Measurements from ENCODE around the gene SIGLEC6.

The SIGLEC6 gene

DNA sequence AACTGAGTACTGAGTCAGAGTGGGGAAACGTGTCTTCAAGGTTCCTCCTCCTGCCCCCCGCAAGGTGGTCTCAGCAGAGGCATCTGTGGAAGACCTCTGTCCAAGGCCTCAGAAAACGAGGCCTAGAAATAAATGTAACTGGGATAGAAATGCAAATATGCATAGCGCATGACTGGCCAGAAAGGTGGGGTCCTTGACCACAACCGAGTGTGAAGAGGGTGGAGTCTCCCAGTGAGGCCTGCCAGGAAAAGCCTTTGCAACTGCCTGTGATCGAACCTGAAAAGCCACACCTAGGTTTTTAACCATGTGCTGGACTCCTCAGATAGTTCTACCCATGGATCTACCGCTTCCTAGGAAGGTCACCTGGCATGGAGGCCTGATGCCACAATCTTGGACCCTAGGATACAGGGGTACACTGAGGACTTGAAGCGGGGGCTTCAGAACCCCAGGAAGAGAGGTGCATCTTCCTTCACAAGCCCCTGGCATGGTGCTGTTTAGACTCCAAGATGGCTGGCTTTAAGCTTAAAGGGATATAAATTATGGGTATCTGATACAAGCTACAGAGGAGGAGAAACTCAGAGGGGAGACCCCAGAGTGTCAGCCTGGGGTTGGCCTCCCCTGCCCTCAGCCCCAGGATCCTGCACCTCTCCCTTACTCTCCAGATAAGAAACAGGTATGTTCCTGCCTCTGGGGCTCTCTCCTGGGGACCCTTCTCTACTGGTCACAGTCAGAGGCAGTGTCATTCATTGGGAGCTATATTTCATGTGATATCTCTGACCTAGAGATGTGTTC is 18.3 kb upstream of the SIGLEC6 start:
- Histone ChIP-seq H3K4me3 (ENCODE audit: insufficient read depth, low read depth, low read length, poor library complexity, severe bottlenecking) (no peak overlapping the region), H3K27me3 (replicated peaks; ENCODE audit: control insufficient read depth, insufficient read depth, low read length, poor library complexity, severe bottlenecking) (no peaks in the 10 kb centered on the region), H3K27ac (ENCODE audit: insufficient read depth, low read length, poor library complexity, severe bottlenecking) (no peak overlapping the region), H3K9me3 (ENCODE audit: control insufficient read depth, low read length) (no peaks in the 10 kb centered on the region), H3K4me1 (ENCODE audit: control insufficient read depth, insufficient read depth, low read length, poor library complexity, severe bottlenecking) (no peaks in the 10 kb centered on the region), H3K36me3 (ENCODE audit: control insufficient read depth, insufficient read depth, low read length) (no peaks in the 10 kb centered on the region)
- DNase-seq: no peak

DNA sequence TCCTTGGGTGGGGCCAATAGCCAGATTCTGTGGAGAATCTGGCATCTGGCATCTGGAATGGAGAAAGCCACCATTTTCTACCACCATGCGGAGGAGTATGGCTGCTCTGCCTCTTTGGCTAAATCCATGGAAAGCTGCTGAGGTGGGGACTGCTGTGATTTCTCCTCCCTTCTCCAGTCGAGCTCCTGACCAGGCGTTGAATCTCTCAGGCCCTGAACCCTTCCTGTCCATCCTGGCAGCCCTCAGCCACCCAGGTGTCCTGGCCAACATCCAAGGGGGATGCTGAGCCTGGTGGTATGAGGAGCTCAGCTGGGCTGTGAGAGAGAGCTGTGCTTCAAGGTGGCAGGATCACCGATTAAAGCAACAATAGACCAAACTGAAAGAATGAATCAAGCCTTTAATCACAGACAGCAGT is 17.4 kb upstream of the SIGLEC6 start:
- DNase-seq: no peak
- Histone ChIP-seq H3K4me1 (ENCODE audit: control insufficient read depth, insufficient read depth, low read length, poor library complexity, severe bottlenecking) (no peaks in the 10 kb centered on the region), H3K9me3 (ENCODE audit: control insufficient read depth, low read length) (no peaks in the 10 kb centered on the region), H3K27me3 (replicated peaks; ENCODE audit: control insufficient read depth, insufficient read depth, low read length, poor library complexity, severe bottlenecking) (no peaks in the 10 kb centered on the region), H3K27ac (ENCODE audit: insufficient read depth, low read length, poor library complexity, severe bottlenecking) (no peak overlapping the region), H3K36me3 (ENCODE audit: control insufficient read depth, insufficient read depth, low read length) (no peaks in the 10 kb centered on the region), H3K4me3 (ENCODE audit: insufficient read depth, low read depth, low read length, poor library complexity, severe bottlenecking) (no peak overlapping the region)

GRCh38 chr19:51548213-51548651 is 16.8 kb upstream of the SIGLEC6 start:
- Histone ChIP-seq H3K4me3 (ENCODE audit: insufficient read depth, low read depth, low read length, poor library complexity, severe bottlenecking) (no peak overlapping the region), H3K9me3 (ENCODE audit: control insufficient read depth, low read length) (no peaks in the 10 kb centered on the region), H3K36me3 (ENCODE audit: control insufficient read depth, insufficient read depth, low read length) (no peaks in the 10 kb centered on the region), H3K27ac (ENCODE audit: insufficient read depth, low read length, poor library complexity, severe bottlenecking) (no peak overlapping the region), H3K4me1 (ENCODE audit: control insufficient read depth, insufficient read depth, low read length, poor library complexity, severe bottlenecking) (no peaks in the 10 kb centered on the region), H3K27me3 (replicated peaks; ENCODE audit: control insufficient read depth, insufficient read depth, low read length, poor library complexity, severe bottlenecking) (no peaks in the 10 kb centered on the region)
- DNase-seq: no peak

- Histone ChIP-seq H3K27me3 (replicated peaks; ENCODE audit: control insufficient read depth, insufficient read depth, low read length, poor library complexity, severe bottlenecking) (no peaks in the 10 kb centered on the region), H3K36me3 (ENCODE audit: control insufficient read depth, insufficient read depth, low read length) (no peaks in the 10 kb centered on the region), H3K27ac (ENCODE audit: insufficient read depth, low read length, poor library complexity, severe bottlenecking) (no peak overlapping the region), H3K4me3 (ENCODE audit: insufficient read depth, low read depth, low read length, poor library complexity, severe bottlenecking) (no peak overlapping the region), H3K9me3 (ENCODE audit: control insufficient read depth, low read length) (no peaks in the 10 kb centered on the region), H3K4me1 (ENCODE audit: control insufficient read depth, insufficient read depth, low read length, poor library complexity, severe bottlenecking) (no peaks in the 10 kb centered on the region)
- no peak for DNase-seq
These were observed 16.1 kb upstream of the SIGLEC6 start for GRCh38 chr19:51547397-51548212.

DNA sequence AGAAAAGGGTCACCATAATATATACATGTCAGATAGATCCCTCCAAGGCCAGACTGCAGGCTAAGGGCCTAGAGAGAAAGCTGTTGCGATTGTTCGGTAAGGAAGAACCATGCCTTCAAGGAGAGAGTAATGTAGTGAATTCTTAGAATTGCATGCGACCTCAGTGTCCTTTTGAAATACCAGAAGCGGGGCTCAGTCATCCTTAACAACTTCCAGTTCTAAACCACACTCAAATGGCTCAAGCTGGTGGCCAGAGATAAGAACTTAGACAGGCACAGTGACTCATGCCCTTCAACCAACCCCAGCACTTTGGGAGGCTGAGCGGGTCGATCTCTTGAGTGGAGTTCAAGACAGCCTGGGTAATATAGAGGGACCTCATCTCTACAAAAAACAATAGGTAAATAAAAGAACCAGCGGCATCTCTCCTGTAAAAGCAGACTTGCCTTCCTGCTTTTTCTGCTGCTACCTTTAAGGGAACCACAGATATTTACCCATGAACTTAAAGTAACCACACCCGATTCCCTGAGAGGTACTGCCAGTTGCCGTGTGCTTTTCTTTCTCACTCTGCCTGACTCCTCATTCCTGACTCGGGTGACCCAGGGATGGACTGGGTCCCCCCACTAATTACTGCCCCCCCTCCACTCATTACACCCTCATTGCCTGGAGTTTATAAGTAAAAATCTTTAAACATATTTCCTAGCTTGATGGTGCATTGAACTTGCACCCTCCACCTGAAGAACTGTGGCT is 15.4 kb upstream of the SIGLEC6 start:
- no peaks in the 10 kb centered on the region for H3K9me3 ChIP-seq (ENCODE audit: control insufficient read depth, low read length)
- no peaks in the 10 kb centered on the region for H3K4me1 ChIP-seq (ENCODE audit: control insufficient read depth, insufficient read depth, low read length, poor library complexity, severe bottlenecking)
- H3K27me3 ChIP-seq (replicated peaks; ENCODE audit: control insufficient read depth, insufficient read depth, low read length, poor library complexity, severe bottlenecking): no peaks in the 10 kb centered on the region
- no peak overlapping the region for H3K27ac ChIP-seq (ENCODE audit: insufficient read depth, low read length, poor library complexity, severe bottlenecking)
- no peak overlapping the region for H3K4me3 ChIP-seq (ENCODE audit: insufficient read depth, low read depth, low read length, poor library complexity, severe bottlenecking)
- H3K36me3 ChIP-seq (ENCODE audit: control insufficient read depth, insufficient read depth, low read length): no peaks in the 10 kb centered on the region
- DNase-seq: no peak

DNA sequence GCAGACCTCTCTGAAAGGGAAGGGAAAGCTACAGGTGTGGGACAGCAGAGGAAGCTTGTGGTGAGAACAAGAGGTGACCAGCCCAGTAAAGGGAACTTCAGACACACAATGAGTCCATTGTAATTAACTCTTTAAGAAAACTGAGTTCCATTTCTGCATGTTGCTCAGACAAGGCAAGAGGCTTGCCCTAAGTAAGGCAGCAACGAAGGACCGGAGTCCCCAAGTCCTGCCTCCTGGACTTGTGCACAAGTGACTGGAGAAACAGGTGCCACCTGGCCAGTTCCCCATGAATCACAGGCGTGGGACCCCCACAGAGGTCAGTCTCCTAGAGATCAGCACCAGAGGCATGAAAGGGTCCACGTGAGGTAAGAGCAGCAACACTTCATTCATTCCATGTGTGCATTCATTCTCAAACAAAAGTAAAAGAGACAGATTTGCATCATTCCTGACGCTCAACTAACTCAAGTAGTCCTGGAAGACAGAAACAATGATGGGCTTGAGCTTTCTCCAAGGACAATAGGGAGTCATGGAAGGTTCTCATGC is 14.7 kb upstream of the SIGLEC6 start:
- H3K27ac ChIP-seq (ENCODE audit: insufficient read depth, low read length, poor library complexity, severe bottlenecking): no peak overlapping the region
- no peaks in the 10 kb centered on the region for H3K27me3 ChIP-seq (replicated peaks; ENCODE audit: control insufficient read depth, insufficient read depth, low read length, poor library complexity, severe bottlenecking)

GRCh38 chr19:51544038-51544437 is 12.6 kb upstream of the SIGLEC6 start:
- no peaks in the 10 kb centered on the region for H3K9me3 ChIP-seq (ENCODE audit: control insufficient read depth, low read length)
- no peak for DNase-seq
- no peaks in the 10 kb centered on the region for H3K27me3 ChIP-seq (replicated peaks; ENCODE audit: control insufficient read depth, insufficient read depth, low read length, poor library complexity, severe bottlenecking)
- H3K4me3 ChIP-seq (ENCODE audit: insufficient read depth, low read depth, low read length, poor library complexity, severe bottlenecking): no peak overlapping the region
- no peaks in the 10 kb centered on the region for H3K36me3 ChIP-seq (ENCODE audit: control insufficient read depth, insufficient read depth, low read length)
- no peak overlapping the region for H3K27ac ChIP-seq (ENCODE audit: insufficient read depth, low read length, poor library complexity, severe bottlenecking)
- H3K4me1 ChIP-seq (ENCODE audit: control insufficient read depth, insufficient read depth, low read length, poor library complexity, severe bottlenecking): no peaks in the 10 kb centered on the region

More for the DNA sequence above, 14.7 kb upstream of the SIGLEC6 start:
- H3K36me3 ChIP-seq (ENCODE audit: control insufficient read depth, insufficient read depth, low read length): no peaks in the 10 kb centered on the region
- DNase-seq: no peak
- H3K4me1 ChIP-seq (ENCODE audit: control insufficient read depth, insufficient read depth, low read length, poor library complexity, severe bottlenecking): no peaks in the 10 kb centered on the region
- H3K4me3 ChIP-seq (ENCODE audit: insufficient read depth, low read depth, low read length, poor library complexity, severe bottlenecking): no peak overlapping the region
- H3K9me3 ChIP-seq (ENCODE audit: control insufficient read depth, low read length): no peaks in the 10 kb centered on the region

DNA sequence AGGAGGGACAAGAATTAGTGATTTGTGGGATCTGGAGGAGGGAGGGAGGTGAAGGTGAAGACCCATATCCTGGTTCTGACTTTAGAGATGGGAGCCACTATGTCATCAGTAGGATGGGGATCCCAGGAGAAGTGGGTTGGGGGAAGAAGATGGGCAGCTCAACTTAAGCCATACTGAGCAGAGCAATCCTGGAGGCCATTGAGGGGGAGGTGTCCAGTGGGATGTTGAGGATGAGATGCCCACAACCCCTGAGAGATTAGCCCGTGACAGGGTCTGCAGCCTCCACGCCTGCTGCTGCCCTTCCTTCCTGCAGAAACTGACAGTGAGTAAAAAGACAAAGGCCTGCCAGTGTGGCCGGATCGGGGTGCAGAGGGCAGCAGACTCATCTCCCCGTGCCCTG is 11.2 kb upstream of the SIGLEC6 start:
- no peak for DNase-seq
- Histone ChIP-seq H3K4me3 (ENCODE audit: insufficient read depth, low read depth, low read length, poor library complexity, severe bottlenecking) (no peak overlapping the region), H3K27me3 (replicated peaks; ENCODE audit: control insufficient read depth, insufficient read depth, low read length, poor library complexity, severe bottlenecking) (no peaks in the 10 kb centered on the region), H3K36me3 (ENCODE audit: control insufficient read depth, insufficient read depth, low read length) (no peaks in the 10 kb centered on the region), H3K27ac (ENCODE audit: insufficient read depth, low read length, poor library complexity, severe bottlenecking) (no peak overlapping the region), H3K9me3 (ENCODE audit: control insufficient read depth, low read length) (no peaks in the 10 kb centered on the region), H3K4me1 (ENCODE audit: control insufficient read depth, insufficient read depth, low read length, poor library complexity, severe bottlenecking) (no peaks in the 10 kb centered on the region)

DNA sequence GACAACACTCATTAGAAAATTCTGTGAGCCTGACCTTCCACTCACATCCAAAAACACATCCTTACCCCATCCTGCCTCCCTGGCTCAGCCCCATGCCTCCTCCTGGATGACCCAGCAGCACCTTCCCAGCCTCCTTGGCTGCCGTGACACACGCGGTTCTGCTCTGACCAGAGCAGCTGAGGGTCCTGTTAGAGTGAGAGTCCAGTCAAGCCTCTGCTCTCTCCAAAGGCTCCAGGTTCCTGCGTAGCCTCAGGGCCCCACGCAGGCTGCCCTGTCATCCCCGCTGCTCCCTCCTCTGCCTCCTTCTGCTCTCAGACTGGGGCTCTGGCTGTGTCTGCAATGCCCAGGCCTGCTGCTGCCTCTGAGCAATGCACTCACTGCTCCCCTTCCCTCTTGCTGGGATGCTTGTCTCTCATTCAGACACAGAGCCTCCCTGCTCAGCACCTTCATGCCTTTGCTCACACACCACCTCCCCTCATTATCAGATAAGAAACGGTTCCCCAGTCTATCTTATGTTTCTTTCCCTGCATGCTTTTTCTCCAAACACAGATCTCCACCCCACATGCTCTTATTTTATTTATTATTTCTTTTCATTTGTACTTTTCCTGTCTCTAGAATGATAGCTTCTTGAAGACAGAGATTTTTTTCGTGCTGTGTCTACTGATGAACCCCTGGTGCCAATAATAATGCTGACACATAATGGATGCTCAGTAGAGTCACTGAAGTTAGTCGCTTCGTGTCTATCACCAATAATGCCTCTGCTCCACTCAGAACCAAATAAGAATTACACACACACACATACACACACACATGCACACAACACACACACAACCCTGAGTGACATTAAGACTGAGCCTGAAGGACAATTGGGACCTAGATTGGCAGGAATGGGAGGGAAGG is 10.2 kb upstream of the SIGLEC6 start:
- Histone ChIP-seq H3K4me1 (ENCODE audit: control insufficient read depth, insufficient read depth, low read length, poor library complexity, severe bottlenecking) (no peaks in the 10 kb centered on the region), H3K36me3 (ENCODE audit: control insufficient read depth, insufficient read depth, low read length) (no peaks in the 10 kb centered on the region), H3K9me3 (ENCODE audit: control insufficient read depth, low read length) (no peaks in the 10 kb centered on the region), H3K4me3 (ENCODE audit: insufficient read depth, low read depth, low read length, poor library complexity, severe bottlenecking) (no peak overlapping the region), H3K27ac (ENCODE audit: insufficient read depth, low read length, poor library complexity, severe bottlenecking) (no peak overlapping the region), H3K27me3 (replicated peaks; ENCODE audit: control insufficient read depth, insufficient read depth, low read length, poor library complexity, severe bottlenecking) (no peaks in the 10 kb centered on the region)
- no peak for DNase-seq
